Liver (tissue), 3 donors: Measurements from ENCODE around the gene ZNF677.
"Not testable (repeated sequence)": the region's sequence is repeated elsewhere in the genome, so short reads cannot be mapped to it uniquely, and the experiment has no call there.

Experiments
- ATF3 ChIP-seq: IDR thresholded peaks from 2 replicates; pipeline ENCODE4 v1.6.1; 2016; ENCODE audit warnings: antibody characterized with exemption
- CTCF ChIP-seq: fragments of 150-350 bp; IDR thresholded peaks from 2 replicates; pipeline ENCODE4 v1.5.1; 2017; ENCODE audit warnings: improper control_type of control experiment, low read depth, low read length; ENCODE audit not compliant: missing input control
- GABPA ChIP-seq, 2 donors: IDR thresholded peaks in 1 of 2; conservative IDR thresholded peaks in 1 of 2; 2 replicates each; pipeline ENCODE4 v1.6.1; 2016; ENCODE audit warnings: antibody characterized with exemption in 2 of 2, mild to moderate bottlenecking in 1 of 2, moderate library complexity in 1 of 2
- HNF4A ChIP-seq, 2 donors: conservative IDR thresholded peaks; 2 replicates each; pipeline ENCODE4 v1.6.1; 2016; ENCODE audit warnings: antibody characterized with exemption in 2 of 2, mild to moderate bottlenecking in 2 of 2
- JUND ChIP-seq, 2 donors: IDR thresholded peaks; 2 replicates each; pipeline ENCODE4 v1.6.1; 2016; ENCODE audit warnings: antibody characterized with exemption in 2 of 2
- MAX ChIP-seq: IDR thresholded peaks from 2 replicates; pipeline ENCODE4 v1.6.1; 2016; ENCODE audit warnings: antibody characterized with exemption
- RAD21 ChIP-seq, 2 donors: IDR thresholded peaks; 2 replicates each; pipeline ENCODE4 v1.6.1; 2016; ENCODE audit warnings: antibody characterized with exemption in 2 of 2, mild to moderate bottlenecking in 2 of 2
- SP1 ChIP-seq: IDR thresholded peaks from 2 replicates; pipeline ENCODE4 v1.6.1; 2018; ENCODE audit warnings: antibody characterized with exemption, mild to moderate bottlenecking
- TAF1 ChIP-seq: conservative IDR thresholded peaks from 2 replicates; pipeline ENCODE4 v1.6.1; 2016; ENCODE audit warnings: antibody characterized with exemption, mild to moderate bottlenecking
- ZBTB33 ChIP-seq: IDR thresholded peaks from 2 replicates; pipeline ENCODE4 v1.6.1; 2016; ENCODE audit warnings: antibody characterized with exemption
- donor health status: healthy.
- donor health status: healthy.

GRCh38 chr19:53222716-53223115 is 32.0 kb downstream of the ZNF677 start:
- TF ChIP-seq CTCF; RAD21 (IDR thresholded peaks at IDR 0.05); ATF3; TAF1; MAX; SP1; ZBTB33; HNF4A (conservative IDR thresholded peaks at IDR 0.05); JUND (IDR thresholded peaks at IDR 0.05); GABPA (IDR thresholded peaks at IDR 0.05 in 1 of 2, conservative IDR thresholded peaks at IDR 0.05 in 1 of 2): not testable (repeated sequence)
